RWPE2 (cell line): Measurements from ENCODE around the gene HELZ.

Experiments used
- ATAC-seq: fragments of 200-7000 bp; cut with Tn5 transposase; 3 replicates; pipeline ENCODE4 v1.9.1; 2021; ENCODE audit warnings: low read depth
- DNase-seq: peaks from one replicate; pipeline ENCODE4 v3.0.0-alpha.2; 2020; ENCODE audit warnings: low spot score
- H3K27ac ChIP-seq: fragments of 450-650 bp; 2 replicates; pipeline ENCODE4 v1.5.1; 2017; ENCODE audit warnings: mild to moderate bottlenecking; ENCODE audit not compliant: poor library complexity, severe bottlenecking
- H3K27me3 ChIP-seq: fragments of 250-450 bp; sonication (Bioruptor Pico); 2 replicates; pipeline ENCODE4 v1.5.1; 2021; ENCODE audit warnings: mild to moderate bottlenecking, moderate library complexity; ENCODE audit not compliant: insufficient read depth, poor library complexity, severe bottlenecking
- H3K36me3 ChIP-seq: fragments of 250-450 bp; sonication (Bioruptor Pico); 2 replicates; pipeline ENCODE4 v1.5.1; 2020; ENCODE audit warnings: low read depth, mild to moderate bottlenecking, moderate library complexity
- H3K4me1 ChIP-seq: fragments of 250-450 bp; sonication (Bioruptor Pico); 2 replicates; pipeline ENCODE4 v1.5.1; 2021; ENCODE audit warnings: mild to moderate bottlenecking, moderate library complexity; ENCODE audit not compliant: insufficient read depth, poor library complexity, severe bottlenecking
- H3K4me3 ChIP-seq: fragments of 250-450 bp; sonication (Bioruptor Pico); 2 replicates; pipeline ENCODE4 v1.5.1; 2021; ENCODE audit warnings: mild to moderate bottlenecking, moderate library complexity; ENCODE audit not compliant: severe bottlenecking
- H3K9me3 ChIP-seq: fragments of 250-450 bp; sonication (Bioruptor Pico); 2 replicates; pipeline ENCODE4 v1.5.1; 2021; ENCODE audit warnings: mild to moderate bottlenecking, moderate library complexity; ENCODE audit not compliant: severe bottlenecking
- TF ChIP-seq, protein P1 (sequence below): fragments of 450-650 bp; IDR thresholded peaks from one replicate; pipeline ENCODE4 v1.5.1; 2017; ENCODE audit warnings: mild to moderate bottlenecking, moderate library complexity; ENCODE audit not compliant: poor library complexity, severe bottlenecking

The HELZ gene

DNA sequence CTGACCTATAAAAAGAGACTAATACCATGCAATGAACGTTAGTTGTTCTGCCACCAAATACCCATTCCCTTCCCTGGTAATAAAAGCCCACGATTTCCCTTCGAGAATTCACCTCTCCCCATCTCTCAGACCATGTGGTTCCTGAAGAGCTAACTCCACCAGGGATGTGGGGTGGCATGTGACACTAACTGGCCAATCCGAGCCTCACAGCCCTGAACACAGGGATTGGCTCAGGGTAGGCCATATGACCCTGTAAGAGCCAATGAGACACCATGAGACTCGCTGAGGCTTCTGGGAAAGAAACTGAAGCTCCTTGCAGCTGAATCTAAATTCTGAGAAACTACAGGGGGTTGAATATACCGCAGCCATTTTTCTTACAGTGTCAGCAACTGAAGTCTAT is 21.1 kb downstream of the HELZ start:
- H3K27ac ChIP-seq, result no peak overlapping the region
- DNase-seq, result no peak
- peak; percentile 51; the same call in 1 of the 3 replicates for ATAC-seq

DNA sequence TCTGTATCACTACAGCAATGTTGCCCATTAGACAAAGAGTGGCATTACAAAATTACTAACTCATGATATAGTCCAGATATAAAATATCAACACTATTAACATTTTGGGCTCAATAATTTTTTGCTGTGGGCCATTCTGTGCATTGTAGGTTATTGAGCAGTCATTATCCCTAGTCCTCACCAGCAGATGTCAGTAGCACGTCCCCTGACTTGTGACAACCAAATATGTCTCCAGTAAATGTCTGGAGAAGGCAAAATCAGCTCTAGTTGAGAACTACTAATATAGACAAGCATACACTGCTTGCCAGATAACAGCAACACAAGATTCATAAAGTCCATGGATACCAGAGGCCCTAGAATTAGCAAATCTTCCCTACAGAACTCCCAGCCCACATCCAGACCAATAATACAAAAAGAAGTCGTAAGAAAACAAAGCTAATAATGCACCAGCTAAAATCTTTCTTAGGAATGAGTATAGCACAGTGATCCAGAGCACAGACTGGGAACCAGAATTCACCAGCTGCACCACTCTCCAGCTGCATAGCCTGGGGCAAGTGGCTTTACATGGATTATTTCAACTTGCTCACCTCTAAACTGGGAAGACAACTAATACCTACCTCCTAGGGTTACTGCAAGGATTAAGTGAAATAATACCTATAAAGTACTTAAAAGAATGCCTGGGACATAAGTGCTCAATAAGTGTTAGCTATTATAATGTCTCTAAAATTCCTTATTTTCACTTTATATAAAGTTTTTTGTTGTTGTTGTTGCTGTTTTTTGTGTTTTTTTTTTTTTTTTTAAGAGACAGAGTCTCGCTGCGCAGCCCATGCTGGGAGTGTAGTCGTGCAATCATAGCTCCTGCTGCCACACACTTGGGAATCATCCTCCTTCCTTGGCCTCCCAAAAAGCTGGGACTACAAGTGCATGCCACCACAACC is 23.7 kb downstream of the HELZ start:
- peak; percentile 80 for ATAC-seq

More for the DNA sequence above, 21.1 kb downstream of the HELZ start:
- TF ChIP-seq, protein P1, sequence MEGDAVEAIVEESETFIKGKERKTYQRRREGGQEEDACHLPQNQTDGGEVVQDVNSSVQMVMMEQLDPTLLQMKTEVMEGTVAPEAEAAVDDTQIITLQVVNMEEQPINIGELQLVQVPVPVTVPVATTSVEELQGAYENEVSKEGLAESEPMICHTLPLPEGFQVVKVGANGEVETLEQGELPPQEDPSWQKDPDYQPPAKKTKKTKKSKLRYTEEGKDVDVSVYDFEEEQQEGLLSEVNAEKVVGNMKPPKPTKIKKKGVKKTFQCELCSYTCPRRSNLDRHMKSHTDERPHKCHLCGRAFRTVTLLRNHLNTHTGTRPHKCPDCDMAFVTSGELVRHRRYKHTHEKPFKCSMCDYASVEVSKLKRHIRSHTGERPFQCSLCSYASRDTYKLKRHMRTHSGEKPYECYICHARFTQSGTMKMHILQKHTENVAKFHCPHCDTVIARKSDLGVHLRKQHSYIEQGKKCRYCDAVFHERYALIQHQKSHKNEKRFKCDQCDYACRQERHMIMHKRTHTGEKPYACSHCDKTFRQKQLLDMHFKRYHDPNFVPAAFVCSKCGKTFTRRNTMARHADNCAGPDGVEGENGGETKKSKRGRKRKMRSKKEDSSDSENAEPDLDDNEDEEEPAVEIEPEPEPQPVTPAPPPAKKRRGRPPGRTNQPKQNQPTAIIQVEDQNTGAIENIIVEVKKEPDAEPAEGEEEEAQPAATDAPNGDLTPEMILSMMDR, result no peak
- Histone ChIP-seq H3K27me3 (no peaks in the 10 kb centered on the region), H3K9me3 (peaks cover 2% of the 10 kb centered on the region), H3K4me3 (no peak overlapping the region), H3K36me3 (peaks cover 44% of the 10 kb centered on the region), H3K4me1 (no peaks in the 10 kb centered on the region)

DNA sequence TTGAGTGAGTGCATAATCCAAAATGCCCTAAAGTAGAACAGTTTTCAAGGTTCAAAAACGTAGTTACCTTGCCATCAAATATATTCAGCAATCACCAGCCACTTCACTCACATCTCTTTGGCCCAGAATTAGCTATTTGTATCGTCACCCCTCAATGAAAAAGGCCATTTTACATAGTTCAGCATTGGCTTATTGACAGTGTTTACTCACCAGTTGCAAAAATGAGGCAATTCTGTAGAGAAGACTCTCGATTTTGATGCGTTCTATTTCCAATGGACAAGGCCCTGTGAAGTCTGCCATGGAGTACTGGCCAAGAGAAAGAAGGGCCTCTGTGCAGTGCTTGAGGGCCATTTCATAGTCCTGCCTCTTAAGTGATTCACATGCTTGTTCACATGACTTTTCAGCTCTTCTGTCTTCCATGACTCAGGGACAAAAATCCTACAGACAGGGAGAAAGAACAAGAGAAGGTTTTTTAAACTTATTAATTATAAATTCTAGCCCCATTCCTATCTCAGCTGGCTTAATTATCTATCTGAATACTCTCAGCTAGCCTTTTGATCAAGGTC is 26.5 kb downstream of the HELZ start:
- H3K27ac ChIP-seq, result no peak overlapping the region
- H3K4me3 ChIP-seq, result no peak overlapping the region
- peaks cover 5% of the 10 kb centered on the region for H3K4me1 ChIP-seq
- peaks cover 43% of the 10 kb centered on the region for H3K36me3 ChIP-seq
- TF ChIP-seq, protein P1, result no peak
- DNase-seq (no peak), ATAC-seq (no peak)
- no peaks in the 10 kb centered on the region for H3K27me3 ChIP-seq
- H3K9me3 ChIP-seq, result no peaks in the 10 kb centered on the region

More for the DNA sequence above, 23.7 kb downstream of the HELZ start:
- Histone ChIP-seq H3K36me3 (peaks cover 44% of the 10 kb centered on the region), H3K27ac (peak overlapping the region; percentile 23), H3K4me1 (no peaks in the 10 kb centered on the region), H3K27me3 (no peaks in the 10 kb centered on the region), H3K4me3 (no peak overlapping the region), H3K9me3 (no peaks in the 10 kb centered on the region)
- TF ChIP-seq, protein P1, result peak; percentile 83
- DNase-seq, result no peak

DNA sequence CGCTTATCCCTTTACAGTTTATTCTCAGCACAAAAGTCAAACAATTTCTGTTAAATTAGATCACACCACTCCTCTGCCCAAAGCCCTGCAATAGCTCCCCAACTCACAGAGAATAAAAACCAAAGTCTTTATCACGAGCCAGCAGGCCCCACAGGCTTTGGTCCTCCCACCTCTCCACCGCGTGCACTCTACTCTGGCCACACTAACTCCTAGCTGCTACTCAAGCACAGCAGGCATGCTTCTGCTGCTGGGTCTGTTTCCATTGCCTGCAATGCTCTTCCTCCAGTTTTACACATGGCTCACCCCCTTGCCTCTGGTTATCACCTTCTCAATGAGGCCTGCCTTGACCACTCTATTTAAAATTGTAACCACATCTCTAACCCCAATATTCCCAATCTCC is 27.6 kb downstream of the HELZ start:
- ATAC-seq (no peak), DNase-seq (no peak)
- H3K27ac ChIP-seq, result no peak overlapping the region
- H3K4me1 ChIP-seq, result peaks cover 15% of the 10 kb centered on the region
- H3K27me3 ChIP-seq, result no peaks in the 10 kb centered on the region
- peaks cover 49% of the 10 kb centered on the region for H3K36me3 ChIP-seq
- H3K4me3 ChIP-seq, result no peak overlapping the region
- H3K9me3 ChIP-seq, result no peaks in the 10 kb centered on the region
- TF ChIP-seq, protein P1, result no peak
